ENCODE measurements around the gene ADAM12.

The ADAM12 gene

GRCh38 chr10:125964558-125964957, 423.7 kb downstream of the ADAM12 start:
- no peaks in the 10 kb centered on the region for H3K9me3 ChIP-seq (replicated peaks; ENCODE audit: insufficient read depth, low read length)
- H3K27me3 ChIP-seq (replicated peaks; ENCODE audit: insufficient read depth, low read length) = no peaks in the 10 kb centered on the region
- no peaks in the 10 kb centered on the region for H4K20me1 ChIP-seq (ENCODE audit: insufficient read depth, low read length)
- no peak for DNase-seq
- no peaks in the 10 kb centered on the region for H3K4me1 ChIP-seq (ENCODE audit: low read length)
- TF ChIP-seq EZH2phosphoT487 (IDR thresholded peaks at IDR 0.05; ENCODE audit: low read length) (no peak), CTCF (IDR thresholded peaks at IDR 0.05; ENCODE audit: low read length) (no peak), EZH2 (optimal IDR thresholded peaks at IDR 0.05; ENCODE audit: low read depth, low read length) (no peak)
- H3K36me3 ChIP-seq (replicated peaks; ENCODE audit: insufficient read depth, low read length) = no peaks in the 10 kb centered on the region
- H3K9ac ChIP-seq (ENCODE audit: low read length) = no peak overlapping the region
- no peak overlapping the region for H3K4me2 ChIP-seq (ENCODE audit: low read depth, low read length)
- no peaks in the 10 kb centered on the region for H3K79me2 ChIP-seq (ENCODE audit: low read length)
- no peaks in the 10 kb centered on the region for H3K9me2 ChIP-seq (replicated peaks; ENCODE audit: insufficient read depth, low read length)
- H3F3A ChIP-seq (ENCODE audit: insufficient read depth, low read length) = no peaks in the 10 kb centered on the region
- H3K4me3 ChIP-seq (ENCODE audit: low read length) = no peak overlapping the region
- no peak overlapping the region for H2AFZ ChIP-seq (ENCODE audit: low read length)
- H3K27ac ChIP-seq (ENCODE audit: low read length) = no peak overlapping the region
